Large intestine (tissue), 3 donors: ENCODE data around the gene IGFBP4. TPM values are rescaled to one million over a fixed set of nuclear protein-coding genes. Genes with fewer than 3 reads are reported as not detected.
A peak's percentile ranks its signal among the peaks of the same experiment; 100 is the strongest.

Experiments used
- DNase-seq, 2 donors: peaks; one replicate each; pipeline versions ENCODE4 v3.0.0 to v3.0.0-alpha.2; 2013
- H3K27ac ChIP-seq: one replicate; pipeline ENCODE4 v1.5.1; 2013; ENCODE audit warnings: low read length
- H3K27me3 ChIP-seq: 2 replicates; pipeline ENCODE4 v1.6.1; 2013; ENCODE audit warnings: low read length; ENCODE audit not compliant: control insufficient read depth, insufficient read depth
- H3K36me3 ChIP-seq: 2 replicates; pipeline ENCODE4 v1.6.1; 2013; ENCODE audit warnings: low read length; ENCODE audit not compliant: control insufficient read depth, insufficient read depth
- H3K4me1 ChIP-seq: one replicate; pipeline ENCODE4 v1.6.1; 2013; ENCODE audit warnings: low read length; ENCODE audit not compliant: control insufficient read depth, insufficient read depth
- H3K4me3 ChIP-seq: one replicate; pipeline ENCODE4 v1.5.1; 2013; ENCODE audit warnings: low read length
- H3K9me3 ChIP-seq: one replicate; pipeline ENCODE4 v1.6.1; 2013; ENCODE audit warnings: mild to moderate bottlenecking, low read depth, low read length, moderate library complexity; ENCODE audit not compliant: control insufficient read depth
- WGBS: methylation state at CpG from one replicate; pipeline ENCODE4 v1.1.5; 2013; ENCODE audit warnings: low lambda C conversion rate; ENCODE audit not compliant: insufficient coverage; 5-methylcytosine and 5-hydroxymethylcytosine counted together
- polyA plus RNA-seq: library from polyadenylated mRNA; unstranded; fragments of 120-200 nt; gene quantifications from one replicate; pipeline ENCODE4 v1.2.1, GENCODE V29; 2013

The IGFBP4 gene
- polyA plus RNA-seq, 1 donor, result 111 TPM

DNA sequence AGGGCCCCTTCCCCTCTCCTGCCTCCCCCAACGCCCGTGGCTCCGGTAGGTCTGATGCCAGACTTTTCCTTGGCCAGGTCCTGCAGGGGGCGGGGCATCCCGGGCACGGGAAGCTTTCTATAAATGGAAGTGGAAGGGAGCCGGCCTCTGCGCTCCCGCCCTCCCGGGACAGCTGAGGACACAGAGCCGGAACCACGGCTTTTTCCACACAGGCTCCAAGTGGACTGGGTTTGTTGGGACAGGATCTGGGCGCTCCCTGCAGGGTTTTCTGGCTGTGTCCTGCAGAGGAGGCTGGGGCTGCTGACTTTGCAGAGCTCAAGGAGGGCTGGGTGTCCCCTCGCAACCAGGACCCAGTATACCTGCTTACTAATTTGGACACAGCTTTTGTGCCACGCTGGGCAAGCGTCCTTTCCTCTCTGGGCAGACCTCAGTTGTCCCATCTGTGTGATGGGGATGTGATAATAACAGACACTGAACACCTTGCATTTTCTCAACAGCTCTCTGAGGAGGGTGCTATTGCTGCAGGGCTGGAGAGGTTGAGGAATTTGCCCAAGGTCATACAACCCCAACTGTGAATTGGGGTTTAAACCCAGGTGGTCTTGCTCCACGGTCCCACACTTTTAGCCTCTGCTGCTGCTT is 56.4 kb downstream of the IGFBP4 start:
- DNase-seq, result peak; percentile 51 to 77
- Histone ChIP-seq H3K36me3 (no peaks in the 10 kb centered on the region), H3K27me3 (peaks cover 3% of the 10 kb centered on the region), H3K9me3 (peaks cover 8% of the 10 kb centered on the region), H3K4me3 (no peak overlapping the region), H3K4me1 (peaks cover 14% of the 10 kb centered on the region), H3K27ac (no peak overlapping the region)
- no CpG with 5 or more reads among the region's 17 CpGs for WGBS

DNA sequence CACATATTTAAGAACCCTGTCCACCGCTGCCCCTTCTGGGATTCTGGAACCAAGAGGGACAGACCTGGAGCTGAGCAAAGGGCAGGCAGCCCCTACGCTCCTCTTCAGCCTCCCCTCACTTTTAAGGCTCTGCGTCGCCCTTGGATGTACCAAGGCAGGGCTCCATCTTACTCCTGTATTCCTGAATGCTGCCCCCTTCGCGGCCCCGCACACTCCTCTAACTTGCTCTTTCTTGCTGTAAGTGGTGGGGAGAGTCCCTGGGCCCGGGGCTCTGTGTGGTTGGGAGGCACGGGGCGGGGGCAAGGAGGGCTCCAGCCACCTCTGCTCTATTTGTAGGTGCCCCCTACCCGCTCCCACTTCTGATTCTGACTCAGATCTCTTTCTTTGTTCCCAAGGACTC is 56.9 kb downstream of the IGFBP4 start:
- Histone ChIP-seq H3K9me3 (peaks cover 8% of the 10 kb centered on the region), H3K27me3 (peaks cover 3% of the 10 kb centered on the region), H3K4me1 (peaks cover 14% of the 10 kb centered on the region), H3K4me3 (no peak overlapping the region), H3K36me3 (no peaks in the 10 kb centered on the region), H3K27ac (no peak overlapping the region)
- no CpG with 5 or more reads among the region's 11 CpGs for WGBS
- no peak for DNase-seq

DNA sequence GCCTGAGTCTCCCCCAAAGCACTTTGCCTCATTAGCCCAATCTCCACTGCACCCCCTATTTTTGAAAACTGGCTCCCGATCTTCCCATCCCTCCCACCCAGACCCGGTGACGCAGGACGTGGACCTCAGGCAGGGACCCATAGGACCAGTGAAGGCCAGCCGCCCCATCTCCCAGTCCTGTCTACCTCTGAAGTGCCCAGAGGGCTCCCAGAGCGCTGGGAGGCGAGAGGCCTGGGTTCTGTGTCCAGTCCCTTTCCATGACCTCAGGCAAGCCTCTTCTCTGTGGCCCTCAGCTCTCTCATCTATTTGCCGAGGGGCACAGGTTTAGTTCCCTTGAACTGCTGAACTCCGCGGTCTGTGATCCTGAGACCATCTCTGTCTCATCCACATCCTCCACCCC is 57.5 kb downstream of the IGFBP4 start:
- DNase-seq, result no peak

DNA sequence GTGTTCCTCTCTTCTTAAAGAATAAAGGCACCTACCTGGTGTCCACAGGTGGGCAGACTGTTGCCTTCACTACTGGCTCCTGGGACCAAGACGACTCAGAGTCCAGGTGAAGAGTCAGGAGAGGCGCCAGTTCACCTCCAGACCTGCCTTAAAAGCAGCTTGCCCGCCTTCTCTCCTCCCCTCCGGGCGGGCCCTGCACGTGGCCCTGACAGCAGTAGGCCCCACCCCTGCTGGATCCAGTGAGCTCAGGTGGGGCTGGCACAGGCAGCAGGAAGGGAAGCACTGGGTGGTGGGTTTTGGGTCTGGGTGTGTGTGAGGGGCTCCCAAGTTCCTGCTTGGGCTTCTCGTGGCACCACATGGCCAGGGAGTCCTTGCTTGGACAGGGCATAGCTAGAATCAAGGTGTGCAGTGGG is 58.3 kb downstream of the IGFBP4 start, which contains the start of gene TNS4:
TSS of gene TNS4 (minus strand) at position 125 of the 413 bp plus-strand sequence. CDS start 5,198 bp downstream, outside the sequence.
- H3K36me3 ChIP-seq, result no peaks in the 10 kb centered on the region
- no CpG with 5 or more reads among the region's 7 CpGs for whole genome bisulfite sequencing
- H3K9me3 ChIP-seq, result peaks cover 8% of the 10 kb centered on the region
- peak; percentile 44 to 64 for DNase-seq
- H3K4me1 ChIP-seq, result peaks cover 14% of the 10 kb centered on the region
- no peak within 1 kb of the TSS for H3K27ac ChIP-seq
- no peak within 1 kb of the TSS for H3K4me3 ChIP-seq
- peaks cover 3% of the 10 kb centered on the region for H3K27me3 ChIP-seq

More for the DNA sequence above, 57.5 kb downstream of the IGFBP4 start:
- Histone ChIP-seq H3K36me3 (no peaks in the 10 kb centered on the region), H3K9me3 (peaks cover 8% of the 10 kb centered on the region), H3K4me3 (no peak overlapping the region), H3K27ac (no peak overlapping the region), H3K4me1 (peaks cover 14% of the 10 kb centered on the region), H3K27me3 (peaks cover 3% of the 10 kb centered on the region)
- no CpG with 5 or more reads among the region's 10 CpGs for WGBS

DNA sequence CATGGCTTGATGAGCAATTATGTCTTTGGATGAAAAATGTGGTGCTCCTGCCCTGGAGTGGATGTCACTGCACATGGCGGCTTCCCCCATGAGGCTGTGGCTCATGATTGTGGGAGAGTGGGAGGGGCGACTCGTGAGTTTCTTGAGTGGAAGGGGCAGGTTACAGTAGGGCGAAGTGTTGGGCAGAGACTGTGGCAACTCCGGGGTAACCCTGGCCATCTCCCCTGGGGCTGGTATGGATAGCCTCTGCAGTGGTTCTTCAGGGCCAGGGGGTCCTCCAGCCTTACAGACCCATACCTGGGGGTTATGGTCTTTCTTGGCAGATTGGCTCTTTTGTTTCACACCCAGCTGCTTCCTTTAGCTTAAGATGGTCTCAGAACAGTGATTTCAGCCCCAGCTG is 59.5 kb downstream of the IGFBP4 start:
- Histone ChIP-seq H3K36me3 (no peaks in the 10 kb centered on the region), H3K27me3 (peaks cover 3% of the 10 kb centered on the region), H3K4me3 (no peak overlapping the region), H3K4me1 (peaks cover 14% of the 10 kb centered on the region), H3K9me3 (peaks cover 8% of the 10 kb centered on the region), H3K27ac (no peak overlapping the region)
- WGBS, result no CpG with 5 or more reads among the region's 5 CpGs
- no peak for DNase-seq

DNA sequence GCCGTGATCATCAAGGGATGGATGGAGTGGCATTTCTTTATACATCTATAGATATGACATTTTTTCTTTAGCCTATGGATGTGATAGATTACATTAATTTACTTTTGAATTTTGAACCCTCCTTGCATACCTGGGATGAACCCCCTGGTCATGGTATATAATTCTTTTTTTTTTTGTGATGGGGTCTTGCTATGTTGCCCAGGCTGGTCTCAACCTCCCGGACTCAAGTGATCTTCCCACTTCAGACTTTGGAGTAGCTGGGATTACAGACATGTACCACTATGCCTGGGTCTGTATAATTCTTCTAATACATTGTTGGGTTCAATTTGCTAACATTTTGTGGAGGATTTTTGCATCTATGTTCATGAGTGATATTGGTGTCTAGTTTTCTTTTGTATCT is 59.9 kb downstream of the IGFBP4 start:
- Histone ChIP-seq H3K36me3 (no peaks in the 10 kb centered on the region), H3K27ac (no peak overlapping the region), H3K4me3 (no peak overlapping the region), H3K9me3 (peaks cover 8% of the 10 kb centered on the region), H3K27me3 (peaks cover 3% of the 10 kb centered on the region), H3K4me1 (peaks cover 14% of the 10 kb centered on the region)
- DNase-seq, result no peak
- WGBS, result no CpG with 5 or more reads among the region's 2 CpGs

DNA sequence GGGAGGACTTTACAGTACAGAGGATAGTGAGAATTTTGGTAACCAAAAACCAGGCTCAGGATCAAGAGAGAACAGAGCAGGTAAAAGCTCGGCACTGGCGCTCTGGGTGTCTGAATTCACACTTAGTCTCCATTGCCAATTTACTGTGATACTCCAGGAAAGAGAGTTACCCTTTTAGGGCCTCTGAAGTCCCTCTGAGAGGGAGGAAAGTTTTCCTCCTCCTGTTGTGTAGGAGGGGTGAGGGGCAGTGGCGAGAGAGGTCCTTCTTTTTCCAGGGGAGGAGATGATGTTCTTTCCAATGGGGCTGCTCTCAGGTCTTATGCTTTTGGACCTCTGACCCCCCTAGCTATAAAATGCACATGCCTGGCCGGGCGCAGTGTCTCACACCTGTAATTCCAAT is 63.5 kb downstream of the IGFBP4 start:
- DNase-seq, result no peak
- Histone ChIP-seq H3K4me1 (no peaks in the 10 kb centered on the region), H3K36me3 (no peaks in the 10 kb centered on the region), H3K4me3 (no peak overlapping the region), H3K9me3 (peaks cover 8% of the 10 kb centered on the region), H3K27me3 (no peaks in the 10 kb centered on the region), H3K27ac (no peak overlapping the region)
- no CpG with 5 or more reads among the region's 5 CpGs for WGBS

Other genes with a start within 250 kb of the IGFBP4 start
- gene WIPF2, start 224.1 kb upstream of the IGFBP4 start, polyA plus RNA-seq, result 24.5 TPM
- 11.8 TPM for gene CDC6, start 155.6 kb upstream of the IGFBP4 start, polyA plus RNA-seq
- 47.0 TPM for gene RARA, start 134.3 kb upstream of the IGFBP4 start, polyA plus RNA-seq
- gene GJD3, start 78.7 kb upstream of the IGFBP4 start, polyA plus RNA-seq, result 0.36 TPM
- 68.4 TPM for gene TOP2A, start 25.6 kb upstream of the IGFBP4 start, polyA plus RNA-seq
- gene TNS4, start 58.2 kb downstream of the IGFBP4 start, polyA plus RNA-seq, result 0.06 TPM
- 0.64 TPM for gene CCR7, start 122.0 kb downstream of the IGFBP4 start, polyA plus RNA-seq
- gene SMARCE1, start 204.4 kb downstream of the IGFBP4 start, polyA plus RNA-seq, result 127 TPM
- 2.0 TPM for gene KRT222, start 221.7 kb downstream of the IGFBP4 start, polyA plus RNA-seq